ENCODE measurements around the gene ERMP1. TPM values are rescaled to one million over a fixed set of nuclear protein-coding genes. Genes with fewer than 3 reads are reported as not detected.

Gene ERMP1
- total RNA-seq, 2 experiments from 2014 or later, result 23.2 to 24.0 TPM

Other genes starting within 250 kb of the ERMP1 start
- gene RIC1, start 204.0 kb downstream of the ERMP1 start, total RNA-seq, result 10 to 100 TPM; 14.1 to 15.0 TPM
- not detected for gene MLANA, start 57.8 kb upstream of the ERMP1 start, total RNA-seq
- gene RANBP6, start 182.5 kb upstream of the ERMP1 start, total RNA-seq, result 10 to 100 TPM; 20.0 to 20.7 TPM

All from activated CD4-positive, alpha-beta memory T cell treated with anti-CD3 and anti-CD28 coated beads for 36 hours (primary cell).